GM21717 (cell line): ENCODE measurements around the gene LHX3.

Experiments used
- ATAC-seq: cut with Tn5 transposase; IDR thresholded peaks from one replicate; pipeline ENCODE4 v1.9.1; 2021; ENCODE audit warnings: mild to moderate bottlenecking, moderate library complexity; ENCODE audit not compliant: unreplicated experiment

LHX3 gene

GRCh38 chr9:136179761-136180160, 25.2 kb downstream of the LHX3 start:
- ATAC-seq = no peak

- no peak for ATAC-seq
Observed at GRCh38 chr9:136179101-136179616, 25.8 kb downstream of the LHX3 start.

- ATAC-seq = no peak
Observed at GRCh38 chr9:136178773-136179075, 26.2 kb downstream of the LHX3 start.

- no peak for ATAC-seq
Observed at GRCh38 chr9:136178061-136178772, 26.7 kb downstream of the LHX3 start.

GRCh38 chr9:136177224-136177623, 27.7 kb downstream of the LHX3 start:
- ATAC-seq = no peak

- no peak for ATAC-seq
Observed at GRCh38 chr9:136175616-136176197, 29.2 kb downstream of the LHX3 start.

- no peak for ATAC-seq
Observed at GRCh38 chr9:136174779-136175615, 29.9 kb downstream of the LHX3 start.

- ATAC-seq = no peak
Observed at GRCh38 chr9:136173648-136174290, 31.2 kb downstream of the LHX3 start.

- ATAC-seq = no peak
Observed at GRCh38 chr9:136172412-136173079, 32.4 kb downstream of the LHX3 start.

- ATAC-seq = no peak
Observed at GRCh38 chr9:136171801-136172411, 33.0 kb downstream of the LHX3 start.

GRCh38 chr9:136171009-136171800, 33.7 kb downstream of the LHX3 start:
- ATAC-seq = no peak

GRCh38 chr9:136170006-136170901, 34.7 kb downstream of the LHX3 start:
- no peak for ATAC-seq

- no peak for ATAC-seq
Observed at GRCh38 chr9:136169495-136169894, 35.4 kb downstream of the LHX3 start.

- ATAC-seq = no peak
Observed at GRCh38 chr9:136163248-136163850, 41.6 kb downstream of the LHX3 start.

- ATAC-seq = no peak
Observed at GRCh38 chr9:136160995-136161610, 43.8 kb downstream of the LHX3 start.

GRCh38 chr9:136160381-136160841, 44.5 kb downstream of the LHX3 start:
- ATAC-seq = no peak

- ATAC-seq = no peak
Observed at GRCh38 chr9:136159851-136160250, 45.1 kb downstream of the LHX3 start.
